GM12873 (cell line): ENCODE data around the gene NAA80.

Source experiments
- TF ChIP-seq, protein P1 (sequence below): IDR thresholded peaks from 2 replicates; pipeline ENCODE4 v1.5.1; 2012; ENCODE audit warnings: low read depth, mild to moderate bottlenecking, moderate library complexity, low read length, control low read depth; ENCODE audit not compliant: insufficient read depth; ENCODE audit errors: missing control alignments

NAA80 gene

DNA sequence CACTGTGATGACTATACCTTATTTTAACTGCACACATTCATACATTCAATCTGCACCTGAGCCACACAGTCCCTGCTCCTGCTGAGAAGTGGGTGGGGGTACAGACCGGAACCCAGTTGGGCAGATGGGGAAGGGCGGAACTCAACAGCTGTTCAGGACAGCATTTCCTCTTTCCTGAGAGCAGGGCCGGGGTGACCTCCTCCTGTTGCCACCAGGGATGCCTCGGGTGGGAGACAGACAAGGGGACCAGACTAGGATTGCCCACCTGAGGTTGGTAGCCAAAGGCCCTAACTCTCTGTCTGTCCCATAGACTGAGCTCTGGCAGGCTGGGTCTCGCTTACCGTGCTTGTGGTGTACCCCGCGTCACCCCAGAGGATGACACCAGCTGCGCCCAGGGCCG, 19.4 kb upstream of the NAA80 start:
- TF ChIP-seq, protein P1, sequence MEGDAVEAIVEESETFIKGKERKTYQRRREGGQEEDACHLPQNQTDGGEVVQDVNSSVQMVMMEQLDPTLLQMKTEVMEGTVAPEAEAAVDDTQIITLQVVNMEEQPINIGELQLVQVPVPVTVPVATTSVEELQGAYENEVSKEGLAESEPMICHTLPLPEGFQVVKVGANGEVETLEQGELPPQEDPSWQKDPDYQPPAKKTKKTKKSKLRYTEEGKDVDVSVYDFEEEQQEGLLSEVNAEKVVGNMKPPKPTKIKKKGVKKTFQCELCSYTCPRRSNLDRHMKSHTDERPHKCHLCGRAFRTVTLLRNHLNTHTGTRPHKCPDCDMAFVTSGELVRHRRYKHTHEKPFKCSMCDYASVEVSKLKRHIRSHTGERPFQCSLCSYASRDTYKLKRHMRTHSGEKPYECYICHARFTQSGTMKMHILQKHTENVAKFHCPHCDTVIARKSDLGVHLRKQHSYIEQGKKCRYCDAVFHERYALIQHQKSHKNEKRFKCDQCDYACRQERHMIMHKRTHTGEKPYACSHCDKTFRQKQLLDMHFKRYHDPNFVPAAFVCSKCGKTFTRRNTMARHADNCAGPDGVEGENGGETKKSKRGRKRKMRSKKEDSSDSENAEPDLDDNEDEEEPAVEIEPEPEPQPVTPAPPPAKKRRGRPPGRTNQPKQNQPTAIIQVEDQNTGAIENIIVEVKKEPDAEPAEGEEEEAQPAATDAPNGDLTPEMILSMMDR, result no peak

- TF ChIP-seq, protein P1, result no peak
Measured at GRCh38 chr3:50318163-50318562, 19.0 kb upstream of the NAA80 start.

- TF ChIP-seq, protein P1, result no peak
Measured at GRCh38 chr3:50317300-50317699, 18.1 kb upstream of the NAA80 start.

DNA sequence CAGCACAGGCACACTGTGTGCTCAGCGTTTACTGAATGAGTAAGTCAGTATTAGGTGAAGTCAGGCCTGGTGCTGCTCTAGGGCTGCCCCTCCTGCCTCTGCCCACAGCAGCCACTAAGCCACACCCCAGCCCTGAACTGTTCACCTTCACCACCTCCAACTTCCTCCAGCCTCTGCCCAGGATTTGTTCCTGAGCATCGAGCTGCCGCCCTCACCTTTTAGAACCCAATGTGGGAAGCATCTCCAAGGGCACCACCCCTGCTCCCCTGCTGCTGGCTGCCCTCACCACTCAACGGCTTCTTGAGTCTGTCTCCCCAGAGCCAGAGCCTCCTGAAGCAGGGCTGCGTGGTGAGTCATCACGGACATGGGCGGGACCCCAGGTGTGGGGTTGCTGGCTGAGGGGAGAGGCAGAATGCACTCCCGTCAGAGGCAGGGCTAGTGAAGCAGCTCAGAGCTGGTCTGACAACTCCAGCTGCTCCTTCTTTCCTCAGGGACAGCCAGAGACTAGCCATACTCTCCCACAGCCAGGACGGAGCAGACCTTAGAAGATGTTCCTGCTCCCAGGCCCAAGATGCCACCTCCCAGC, 17.5 kb upstream of the NAA80 start:
- TF ChIP-seq, protein P1, result no peak

DNA sequence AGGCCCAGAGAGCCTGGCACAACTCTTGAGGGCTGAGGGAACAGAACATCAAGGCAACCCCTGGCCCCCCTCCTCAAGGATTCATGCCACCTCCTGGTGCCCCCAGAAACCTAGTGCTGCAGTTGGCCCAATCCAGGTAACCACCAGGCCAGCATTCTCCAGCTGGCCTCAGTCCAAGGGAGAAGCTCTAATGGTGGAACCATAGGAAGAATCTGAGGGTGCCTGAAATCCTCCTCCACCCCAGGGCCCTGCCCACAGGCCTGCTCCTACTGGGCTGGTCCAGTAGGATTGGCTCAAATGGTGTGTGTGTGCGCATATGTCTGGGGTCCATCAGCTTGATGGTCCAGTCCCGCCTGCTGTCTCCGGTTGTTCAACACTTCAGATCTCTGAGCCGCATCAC, 15.6 kb upstream of the NAA80 start:
- TF ChIP-seq, protein P1, result no peak

- TF ChIP-seq, protein P1, result no peak
Measured at GRCh38 chr3:50314342-50314741, 15.1 kb upstream of the NAA80 start.

DNA sequence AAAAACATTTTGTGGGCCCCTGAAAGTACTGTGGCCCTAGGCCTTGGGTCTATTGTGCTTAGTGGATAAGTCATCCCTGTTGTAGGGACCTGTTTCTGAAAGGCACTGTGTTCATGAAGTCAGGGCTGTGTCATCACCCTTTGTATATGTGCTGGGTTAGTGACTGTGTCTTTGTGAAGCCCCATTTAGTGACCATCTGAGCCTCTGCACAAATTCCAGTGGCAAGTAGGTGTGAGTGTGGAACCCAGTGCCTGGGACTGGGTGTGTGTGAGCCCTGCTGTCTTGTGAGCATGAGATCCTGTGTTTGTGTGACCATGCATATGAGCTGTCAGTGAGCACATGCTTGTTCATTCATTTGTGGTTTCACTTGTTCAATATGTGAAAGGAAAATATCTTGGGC, 5.4 kb upstream of the NAA80 start:
- TF ChIP-seq, protein P1, result no peak
